GM19324 (cell line): Measurements from ENCODE around the gene ZNF264.
"Not testable (repeated sequence)": the region's sequence is repeated elsewhere in the genome, so short reads cannot be mapped to it uniquely, and the experiment has no call there.

Experiments used
- ATAC-seq: cut with Tn5 transposase; IDR thresholded peaks from one replicate; pipeline ENCODE4 v1.9.1; 2021; ENCODE audit warnings: mild to moderate bottlenecking, moderate library complexity; ENCODE audit not compliant: unreplicated experiment, low FRiP score

ZNF264 gene

GRCh38 chr19:57244513-57244912 lies 53.2 kb downstream of the ZNF264 start:
- ATAC-seq = no peak

- ATAC-seq = no peak
These were observed 53.8 kb downstream of the ZNF264 start for GRCh38 chr19:57245066-57245465.

- no peak for ATAC-seq
These were observed 54.7 kb downstream of the ZNF264 start for GRCh38 chr19:57245959-57246358.

- ATAC-seq = no peak
These were observed 57.3 kb downstream of the ZNF264 start for GRCh38 chr19:57248646-57249045.

GRCh38 chr19:57249329-57249728 lies 58.0 kb downstream of the ZNF264 start:
- no peak for ATAC-seq

- ATAC-seq = not testable (repeated sequence)
These were observed 62.5 kb downstream of the ZNF264 start for GRCh38 chr19:57253767-57254166.

- no peak for ATAC-seq
These were observed 70.7 kb downstream of the ZNF264 start for GRCh38 chr19:57262044-57262443.

- ATAC-seq = no peak
These were observed 72.0 kb downstream of the ZNF264 start for GRCh38 chr19:57263244-57263741.

GRCh38 chr19:57267291-57267690 lies 76.0 kb downstream of the ZNF264 start:
- no peak for ATAC-seq

- ATAC-seq = peak; percentile 82
These were observed 78.4 kb downstream of the ZNF264 start for GRCh38 chr19:57269515-57270250.

DNA sequence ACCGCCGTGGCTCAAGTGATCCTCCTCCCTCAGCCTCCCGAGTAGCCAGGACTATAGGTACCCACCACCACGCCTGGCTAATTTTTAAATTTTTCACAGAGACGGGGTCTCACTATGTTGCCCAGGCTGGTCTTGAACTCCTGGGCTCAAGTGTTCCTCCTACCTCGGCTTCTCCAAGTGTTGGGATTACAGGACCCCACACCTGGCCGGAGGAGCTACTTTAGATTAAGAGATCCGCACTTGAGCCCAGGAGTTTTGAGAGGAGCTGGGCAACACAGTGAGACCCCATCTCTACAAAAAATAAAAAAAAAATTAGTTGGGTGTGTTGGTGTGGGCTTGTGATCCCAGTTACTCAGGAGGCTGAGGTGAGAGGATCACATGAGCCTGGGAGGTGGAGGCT lies 80.0 kb downstream of the ZNF264 start:
- ATAC-seq = no peak
